Neural cell (in vitro differentiated cells): ENCODE results near the gene C3orf38. TPM values are rescaled to one million over a fixed set of nuclear protein-coding genes. Genes with fewer than 3 reads are reported as not detected.

ENCODE experiments used
- H2AFZ ChIP-seq: fragments of 200-600, 300-800 bp; sonication (generic), shearing (Covaris generic); 2 replicates; pipeline ENCODE4 v1.6.0; 2014; ENCODE audit warnings: low read depth, mild to moderate bottlenecking, antibody characterized with exemption, low read length, moderate library complexity
- H3F3A ChIP-seq: fragments of 200-600 bp; shearing (Covaris generic); 2 replicates; pipeline ENCODE4 v1.6.1; 2016; ENCODE audit warnings: mild to moderate bottlenecking, moderate library complexity, mixed read lengths, antibody characterized with exemption, low read length; ENCODE audit not compliant: insufficient read depth, poor library complexity, severe bottlenecking
- H3K27ac ChIP-seq: fragments of 200-600, 300-800 bp; sonication (generic), shearing (Covaris generic); 2 replicates; pipeline ENCODE4 v1.5.1; 2014; ENCODE audit warnings: mild to moderate bottlenecking, low read length, moderate library complexity
- H3K27me3 ChIP-seq: fragments of 300-800, 200-600 bp; sonication (generic), shearing (Covaris generic); 2 replicates; pipeline ENCODE4 v1.6.0; 2014; ENCODE audit warnings: mild to moderate bottlenecking, low read depth, low read length, moderate library complexity; ENCODE audit not compliant: insufficient read depth
- H3K36me3 ChIP-seq: fragments of 300-800, 200-600 bp; sonication (generic), shearing (Covaris generic); 2 replicates; pipeline ENCODE4 v1.5.1; 2014; ENCODE audit warnings: mild to moderate bottlenecking, antibody characterized with exemption, low read length, moderate library complexity; ENCODE audit not compliant: insufficient read depth
- H3K4me2 ChIP-seq: fragments of 300-800, 200-600 bp; sonication (generic), shearing (Covaris generic); 2 replicates; pipeline ENCODE4 v1.6.0; 2014; ENCODE audit warnings: mild to moderate bottlenecking, low read length
- H3K4me3 ChIP-seq: fragments of 300-800, 200-600 bp; sonication (generic), shearing (Covaris generic); 2 replicates; pipeline ENCODE4 v1.5.1; 2014; ENCODE audit warnings: mild to moderate bottlenecking, low read length, moderate library complexity
- H3K79me2 ChIP-seq: fragments of 200-600 bp; shearing (Covaris generic); replicated peaks from 2 replicates; pipeline ENCODE4 v1.6.0; 2014; ENCODE audit warnings: mild to moderate bottlenecking, low read length, moderate library complexity; ENCODE audit not compliant: insufficient read depth
- H3K9ac ChIP-seq: fragments of 300-800, 200-600 bp; sonication (generic), shearing (Covaris generic); 2 replicates; pipeline ENCODE4 v1.6.1; 2016; ENCODE audit warnings: mild to moderate bottlenecking, low read length, mixed read lengths
- H3K9me2 ChIP-seq: fragments of 200-600 bp; shearing (Covaris generic); 2 replicates; pipeline ENCODE4 v1.6.1; 2016; ENCODE audit warnings: mild to moderate bottlenecking, low read length, mixed read lengths; ENCODE audit not compliant: insufficient read depth
- H3K9me3 ChIP-seq: fragments of 200-600, 300-800 bp; sonication (generic), shearing (Covaris generic); 2 replicates; pipeline ENCODE4 v1.6.1; 2016; ENCODE audit warnings: mild to moderate bottlenecking, mixed run types, low read length, moderate library complexity, mixed read lengths
- H4K20me1 ChIP-seq: fragments of 200-600 bp; shearing (Covaris generic); 2 replicates; pipeline ENCODE4 v1.6.1; 2016; ENCODE audit warnings: mild to moderate bottlenecking, mixed run types; ENCODE audit not compliant: insufficient read depth
- CTCF ChIP-seq: fragments of 450-650 bp; IDR thresholded peaks from 2 replicates; pipeline ENCODE4 v1.5.1; 2014; ENCODE audit warnings: antibody characterized with exemption, mild to moderate bottlenecking, moderate library complexity; ENCODE audit not compliant: poor library complexity, severe bottlenecking
- EP300 ChIP-seq: fragments of 450-650 bp; conservative IDR thresholded peaks from 2 replicates; pipeline ENCODE4 v1.6.1; 2014; ENCODE audit warnings: antibody characterized with exemption, mild to moderate bottlenecking, moderate library complexity; ENCODE audit not compliant: poor library complexity, severe bottlenecking
- EZH2 ChIP-seq: fragments of 200-600, 300-800 bp; shearing (Covaris generic), sonication (generic); IDR thresholded peaks from 2 replicates; pipeline ENCODE4 v1.6.1; 2014; ENCODE audit warnings: antibody characterized with exemption, low read length, borderline replicate concordance, mild to moderate bottlenecking; ENCODE audit not compliant: insufficient read depth, poor library complexity, severe bottlenecking
- MXI1 ChIP-seq: fragments of 450-650 bp; conservative IDR thresholded peaks from 2 replicates; pipeline ENCODE4 v1.6.1; 2014; ENCODE audit warnings: antibody characterized with exemption, mild to moderate bottlenecking; ENCODE audit not compliant: poor library complexity, severe bottlenecking
- POLR2AphosphoS5 ChIP-seq: IDR thresholded peaks from 2 replicates; pipeline ENCODE4 v1.6.1; 2012
- RAD21 ChIP-seq: fragments of 450-650 bp; conservative IDR thresholded peaks from 2 replicates; pipeline ENCODE4 v1.6.1; 2014; ENCODE audit warnings: antibody characterized with exemption, mild to moderate bottlenecking, moderate library complexity
- REST ChIP-seq: IDR thresholded peaks from 2 replicates; pipeline ENCODE4 v1.6.1; 2012; ENCODE audit warnings: borderline replicate concordance
- SMC3 ChIP-seq: fragments of 450-650 bp; conservative IDR thresholded peaks from 2 replicates; pipeline ENCODE4 v1.6.1; 2014; ENCODE audit warnings: antibody characterized with exemption, mild to moderate bottlenecking, moderate library complexity; ENCODE audit not compliant: poor library complexity
- TAF1 ChIP-seq: IDR thresholded peaks from 2 replicates; pipeline ENCODE4 v1.6.1; 2012; ENCODE audit warnings: low read depth
- polyA plus RNA-seq: library from polyadenylated mRNA; depleted of rRNA; stranded (reverse); fragments of >200 nt; gene quantifications from 2 replicates; pipeline ENCODE4 v1.2.3, GENCODE V29; 2014

The C3orf38 gene
- polyA plus RNA-seq, 1 donor from 2014 or later: 34.2 TPM

GRCh38 chr3:88141458-88142083, 8.2 kb upstream of the C3orf38 start:
- H3K27me3 ChIP-seq: no peaks in the 10 kb centered on the region
- no peak overlapping the region for H2AFZ ChIP-seq
- no peaks in the 10 kb centered on the region for H3F3A ChIP-seq
- H3K36me3 ChIP-seq: no peaks in the 10 kb centered on the region
- TF ChIP-seq POLR2AphosphoS5 (no peak), REST (no peak), CTCF (no peak), EP300 (no peak), RAD21 (no peak), EZH2 (no peak), MXI1 (no peak), SMC3 (no peak), TAF1 (no peak)
- H3K4me2 ChIP-seq: no peak overlapping the region
- H3K9me2 ChIP-seq: no peaks in the 10 kb centered on the region
- H3K79me2 ChIP-seq: no peaks in the 10 kb centered on the region
- no peaks in the 10 kb centered on the region for H4K20me1 ChIP-seq
- H3K27ac ChIP-seq: no peak overlapping the region
- H3K9me3 ChIP-seq: no peaks in the 10 kb centered on the region
- H3K4me3 ChIP-seq: no peak overlapping the region
- no peak overlapping the region for H3K9ac ChIP-seq

GRCh38 chr3:88142094-88142624, 7.6 kb upstream of the C3orf38 start:
- Histone ChIP-seq H3K9me3 (no peaks in the 10 kb centered on the region), H3K27ac (no peak overlapping the region), H3K9me2 (no peaks in the 10 kb centered on the region), H3K36me3 (no peaks in the 10 kb centered on the region), H3K79me2 (no peaks in the 10 kb centered on the region), H3K27me3 (no peaks in the 10 kb centered on the region), H3F3A (no peaks in the 10 kb centered on the region), H3K9ac (no peak overlapping the region), H3K4me3 (no peak overlapping the region), H2AFZ (no peak overlapping the region), H3K4me2 (no peak overlapping the region), H4K20me1 (no peaks in the 10 kb centered on the region)
- TF ChIP-seq EZH2 (no peak), EP300 (no peak), SMC3 (no peak), MXI1 (no peak), POLR2AphosphoS5 (no peak), REST (no peak), CTCF (no peak), RAD21 (no peak), TAF1 (no peak)
